ENCODE results near the gene CLK4. TPM values are rescaled to one million over a fixed set of nuclear protein-coding genes. Genes with fewer than 3 reads are reported as not detected.

Gene CLK4
- total RNA-seq, 1 experiment from 2014 or later = 16.0 TPM

GRCh38 chr5:178582291-178582690 lies 44.6 kb downstream of the CLK4 start:
- Mint-ChIP-seq H3K9me3 (no peaks in the 10 kb centered on the region), H3K4me3 (no peak overlapping the region), H3K27ac (no peak overlapping the region), H3K4me1 (peaks cover 17% of the 10 kb centered on the region), H3K36me3 (no peaks in the 10 kb centered on the region), H3K27me3 (ENCODE audit: low read depth) (0 out of 2 replicates have a peak, but pooled peaks cover under 1% of the 10 kb centered on the region)
- ChIA-PET CTCF (interaction anchor here (0.7 to 3.3 kb wide), 4 partner anchors 9 to 298 kb away, joined by 3 to 10 read pairs (median 8); no protein-coding TSS in a partner anchor), POLR2A (no interaction called here)
- DNase-seq (ENCODE audit: low spot score) (no peak), ATAC-seq (no peak)
- no peak for TF ChIP-seq ZNF219 (CRISPR knock-in tag; IDR thresholded peaks at IDR 0.05; ENCODE audit: borderline replicate concordance)
- no peak for TF ChIP-seq MAX (CRISPR knock-in tag; IDR thresholded peaks at IDR 0.05)
- no peak for TF ChIP-seq AFF4 (CRISPR knock-in tag; IDR thresholded peaks at IDR 0.05; ENCODE audit: borderline replicate concordance)
- TF ChIP-seq FOXK1 (CRISPR knock-in tag; IDR thresholded peaks at IDR 0.05) = no peak
- TF ChIP-seq SOX15 (CRISPR knock-in tag; IDR thresholded peaks at IDR 0.05) = no peak
- no peak for TF ChIP-seq ZNF396 (CRISPR knock-in tag; IDR thresholded peaks at IDR 0.05; ENCODE audit: borderline replicate concordance)
- TF ChIP-seq ZNF512 (CRISPR knock-in tag; IDR thresholded peaks at IDR 0.05; ENCODE audit: borderline replicate concordance) = no peak
- no peak for TF ChIP-seq ZNF281 (CRISPR knock-in tag; IDR thresholded peaks at IDR 0.05)
- no peak for TF ChIP-seq SP1 (CRISPR knock-in tag; conservative IDR thresholded peaks at IDR 0.05)
- no peak for TF ChIP-seq STAT6 (CRISPR knock-in tag; conservative IDR thresholded peaks at IDR 0.05; ENCODE audit: low read depth)
- no peak for TF ChIP-seq CREB1 (CRISPR knock-in tag; IDR thresholded peaks at IDR 0.05)
- no peak for TF ChIP-seq USF2 (CRISPR knock-in tag; IDR thresholded peaks at IDR 0.05)
- no peak for TF ChIP-seq E2F4 (CRISPR knock-in tag; IDR thresholded peaks at IDR 0.05; ENCODE audit: borderline replicate concordance, low read depth)
- no peak for TF ChIP-seq FOXP1 (CRISPR knock-in tag; IDR thresholded peaks at IDR 0.05; ENCODE audit: borderline replicate concordance)
- TF ChIP-seq JAZF1 (CRISPR knock-in tag; IDR thresholded peaks at IDR 0.05) = no peak
- no peak for TF ChIP-seq RORB (CRISPR knock-in tag; IDR thresholded peaks at IDR 0.05)
- no peak for TF ChIP-seq NFYB (CRISPR knock-in tag; conservative IDR thresholded peaks at IDR 0.05; ENCODE audit: low read depth)
- TF ChIP-seq CREM (CRISPR knock-in tag; IDR thresholded peaks at IDR 0.05) = no peak

All from WTC11 (cell line).